Stimulated activated CD4-positive, alpha-beta T cell treated with anti-CD3 and anti-CD28 coated beads, Interleukin-15, amount 100 ng/mL, for 48 hours (primary cell): ENCODE measurements around the gene TSPEAR.
A peak's percentile ranks its signal among the peaks of the same experiment; 100 is the strongest.
"Not testable (repeated sequence)": the region's sequence is repeated elsewhere in the genome, so short reads cannot be mapped to it uniquely, and the experiment has no call there.

ENCODE experiments used
- DNase-seq, 2 donors: peaks; one replicate each; pipeline ENCODE4 v3.0.0-alpha.2; 2020; ENCODE audit warnings: low read depth in 2 of 2

Gene TSPEAR

DNA sequence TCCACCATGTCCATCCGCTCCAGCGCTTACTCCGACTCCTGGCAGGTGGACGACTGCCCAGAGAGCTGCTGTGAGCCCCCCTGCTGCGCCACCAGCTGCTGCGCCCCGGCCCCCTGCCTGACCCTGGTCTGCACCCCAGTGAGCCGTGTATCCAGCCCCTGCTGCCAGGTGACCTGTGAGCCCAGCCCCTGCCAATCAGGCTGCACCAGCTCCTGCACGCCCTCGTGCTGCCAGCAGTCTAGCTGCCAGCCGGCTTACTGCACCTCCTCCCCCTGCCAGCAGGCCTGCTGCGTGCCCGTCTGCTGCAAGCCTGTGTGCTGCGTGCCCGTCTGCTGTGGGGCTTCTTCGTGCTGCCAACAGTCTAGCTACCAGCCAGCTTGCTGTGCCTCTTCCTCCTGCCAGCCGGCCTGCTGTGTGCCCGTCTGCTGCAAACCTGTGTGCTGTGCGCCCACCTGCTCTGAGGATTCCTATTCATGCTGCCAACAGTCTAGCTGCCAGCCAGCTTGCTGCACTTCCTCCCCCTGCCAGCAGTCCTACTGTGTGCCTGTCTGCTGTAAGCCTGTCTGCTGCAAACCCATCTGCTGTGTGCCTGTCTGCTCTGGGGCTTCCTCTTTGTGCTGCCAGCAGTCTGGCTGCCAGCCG lies 84.1 kb downstream of the TSPEAR start:
- not testable (repeated sequence) for DNase-seq

DNA sequence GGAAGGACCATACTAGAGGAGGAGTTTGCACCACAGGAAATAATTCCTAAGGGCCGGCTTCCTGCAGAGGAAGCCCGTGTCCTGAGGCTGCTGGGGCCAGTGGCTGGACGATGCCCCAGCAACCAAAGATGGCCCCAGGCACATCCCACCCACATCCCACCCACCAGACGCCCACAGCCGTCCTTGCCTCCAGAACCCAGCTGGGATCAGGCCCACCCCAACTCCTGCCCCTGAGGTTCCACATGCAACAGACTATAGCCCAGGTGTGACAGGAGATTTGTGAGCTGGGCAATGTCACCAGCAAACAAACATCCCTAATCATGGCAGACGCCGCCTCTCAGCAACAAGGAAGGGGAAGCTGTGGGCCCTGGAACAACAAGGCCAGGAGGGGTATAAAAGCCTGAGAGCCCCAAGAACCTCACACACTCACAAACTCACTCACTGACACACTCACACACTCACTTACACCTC lies 84.7 kb downstream of the TSPEAR start, which contains the start of gene KRTAP10-9:
Gene KRTAP10-9 (plus strand): TSS at position 421 of the 471 bp plus-strand sequence. CDS start 79 bp downstream, outside the sequence.
- no peak for DNase-seq

- no peak for DNase-seq
These were observed 85.1 kb downstream of the TSPEAR start for GRCh38 chr21:44626262-44626661.

DNA sequence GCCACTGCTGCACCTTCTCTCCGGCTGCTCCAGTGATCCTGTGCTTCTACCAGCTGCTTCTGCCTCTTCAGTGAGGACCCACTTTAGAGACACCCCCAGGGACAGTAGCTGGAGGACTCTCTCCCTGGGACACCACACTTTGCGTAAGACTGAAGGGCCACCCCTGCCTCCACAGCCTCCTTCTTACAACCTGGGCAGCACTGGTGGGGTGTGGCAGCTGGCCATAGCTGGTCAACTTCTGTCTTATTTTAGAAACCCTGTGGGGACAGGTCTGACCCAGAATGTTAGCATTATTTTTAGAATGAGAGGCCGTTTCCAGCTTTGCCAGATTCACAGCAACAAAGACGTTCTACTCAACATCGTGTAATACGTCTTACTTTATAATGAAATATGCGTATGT lies 85.6 kb downstream of the TSPEAR start:
- DNase-seq, result no peak

DNA sequence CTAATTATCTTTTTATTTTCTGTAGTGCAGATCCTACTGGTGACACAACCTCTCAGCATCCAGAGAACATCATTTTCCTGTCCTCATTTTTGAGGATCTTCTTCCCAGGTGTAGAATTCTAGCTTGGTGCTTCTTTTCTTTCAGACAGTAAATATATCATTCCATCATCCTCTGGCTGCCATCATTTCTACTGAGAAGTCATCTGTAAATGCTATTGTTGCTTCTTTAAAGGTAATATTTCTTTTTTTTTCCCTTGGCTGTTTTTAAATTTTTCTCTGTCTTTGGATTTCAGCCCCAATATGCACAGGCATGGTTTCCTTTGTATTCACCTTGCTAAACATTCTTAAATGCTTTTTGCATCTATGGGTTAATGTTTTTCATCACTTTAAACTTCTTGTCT lies 87.8 kb downstream of the TSPEAR start:
- DNase-seq, result no peak

GRCh38 chr21:44619886-44620285 lies 91.5 kb downstream of the TSPEAR start:
- DNase-seq, result no peak

- DNase-seq, result peak; percentile 22 to 25
These were observed 92.5 kb downstream of the TSPEAR start for GRCh38 chr21:44618909-44619308.

DNA sequence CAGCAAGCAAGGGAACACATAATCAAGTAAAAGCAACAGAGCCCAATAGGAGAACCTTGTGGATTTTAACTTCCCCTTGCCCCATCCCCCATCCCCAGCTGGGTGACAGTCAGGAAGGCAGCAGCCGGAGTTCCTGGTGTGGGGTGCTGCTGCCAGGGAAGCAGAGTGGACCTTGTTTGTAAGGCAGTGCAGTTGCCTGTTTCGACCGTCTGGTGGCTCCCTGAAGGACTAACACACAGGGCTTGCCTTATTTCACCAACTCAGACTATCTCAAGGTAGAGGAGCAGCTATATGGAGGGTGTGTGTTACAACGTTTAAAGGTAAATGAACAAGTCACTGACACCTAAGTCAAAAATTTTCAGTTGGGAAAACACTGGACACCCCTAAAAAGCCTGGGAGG lies 92.9 kb downstream of the TSPEAR start:
- DNase-seq, result no peak

DNA sequence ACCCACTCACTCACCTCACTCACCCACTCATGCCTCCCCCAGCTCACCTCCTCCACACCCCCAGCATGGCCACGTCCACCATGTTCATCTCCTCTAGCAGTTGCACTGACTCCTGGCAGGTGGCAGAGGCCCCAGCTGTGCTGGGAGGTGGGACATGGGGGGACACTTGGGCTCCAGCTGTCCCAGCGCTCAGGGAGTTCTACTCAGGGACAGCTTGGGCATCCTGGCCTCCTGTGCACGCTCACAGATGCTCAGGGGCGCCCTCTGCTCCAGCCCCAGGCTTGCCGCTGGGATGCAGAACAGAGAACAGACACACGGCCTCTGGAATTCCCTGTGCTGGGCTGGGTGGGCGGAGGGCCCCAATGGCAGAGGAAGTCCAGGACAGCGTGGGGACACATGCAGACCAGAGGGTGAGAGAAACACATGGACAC lies 94.3 kb downstream of the TSPEAR start:
- DNase-seq, result no peak

GRCh38 chr21:44616591-44616926 lies 94.8 kb downstream of the TSPEAR start:
- no peak for DNase-seq

- no peak for DNase-seq
These were observed 95.3 kb downstream of the TSPEAR start for GRCh38 chr21:44615911-44616590.

- DNase-seq, result no peak
These were observed 95.9 kb downstream of the TSPEAR start for GRCh38 chr21:44615466-44615865.

DNA sequence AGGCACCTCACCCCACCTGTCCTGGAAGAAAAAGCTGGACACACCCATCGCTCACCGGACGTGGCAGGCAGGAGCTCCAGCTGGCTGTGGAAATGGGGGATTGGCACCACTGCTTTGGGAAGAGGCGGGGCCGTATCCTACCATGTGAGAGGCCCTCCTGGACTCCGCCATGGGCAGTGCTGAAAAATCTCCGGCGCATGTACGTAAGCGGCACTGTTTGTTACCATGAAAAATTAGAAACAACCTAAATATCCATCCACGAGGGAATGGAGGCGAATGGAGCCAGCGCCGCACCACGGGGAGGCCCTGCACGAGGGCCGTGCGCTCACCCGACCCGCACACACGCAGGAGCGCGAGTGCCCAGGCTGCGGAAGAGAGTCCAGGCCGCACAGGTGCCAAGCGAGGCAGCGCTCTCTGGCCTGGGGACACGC lies 96.4 kb downstream of the TSPEAR start:
- no peak for DNase-seq

GRCh38 chr21:44614161-44614631 lies 97.2 kb downstream of the TSPEAR start:
- DNase-seq, result no peak

- DNase-seq, result no peak
These were observed 97.8 kb downstream of the TSPEAR start for GRCh38 chr21:44613386-44614155.

- DNase-seq, result no peak
These were observed 98.6 kb downstream of the TSPEAR start for GRCh38 chr21:44612669-44613229.

- DNase-seq, result no peak
These were observed 99.3 kb downstream of the TSPEAR start, which contains the start of gene KRTAP10-8 for GRCh38 chr21:44612029-44612486. Gene KRTAP10-8, plus strand, starts transcription at chr21:44612079. Its CDS starts 22 bp downstream, at chr21:44612101.

- no peak for DNase-seq
These were observed 99.8 kb downstream of the TSPEAR start for GRCh38 chr21:44611551-44611950.

- DNase-seq, result not testable (repeated sequence)
These were observed 101.1 kb downstream of the TSPEAR start for GRCh38 chr21:44610157-44610843.

DNA sequence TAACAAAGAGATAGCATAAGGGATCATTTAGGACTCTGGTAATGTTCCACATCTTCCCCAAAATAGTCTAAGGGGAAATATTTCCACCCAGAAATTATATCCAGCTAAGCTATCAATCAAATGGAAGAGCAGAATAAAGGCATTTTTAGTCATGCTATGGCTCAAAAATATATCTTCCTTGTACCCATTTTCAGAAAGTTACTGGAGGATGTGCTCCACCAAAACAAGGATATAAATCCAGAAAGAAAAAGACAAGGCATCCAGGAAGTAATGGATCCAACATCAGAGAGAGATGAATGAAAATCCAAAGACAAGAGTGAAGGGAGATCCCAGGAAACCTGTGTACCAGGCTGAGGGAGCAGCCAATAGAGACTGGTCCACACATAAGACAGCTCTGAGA lies 102.2 kb downstream of the TSPEAR start:
- DNase-seq, result no peak

GRCh38 chr21:44606495-44606894 lies 104.9 kb downstream of the TSPEAR start:
- no peak for DNase-seq
